Right renal cortex interstitium (tissue), 3 donors: Measurements from ENCODE around the gene FGG. TPM values are rescaled to one million over a fixed set of nuclear protein-coding genes. Genes with fewer than 3 reads are reported as not detected.

Source experiments
- DNase-seq, 3 donors: peaks; one replicate each; pipeline ENCODE4 v3.0.0-alpha.2; 2013; ENCODE audit warnings: low read depth in 3 of 3, low spot score in 2 of 3
- polyA plus RNA-seq, 3 donors: library from polyadenylated mRNA; unstranded; fragments of 120-200 nt; gene quantifications; one replicate each; pipeline ENCODE4 v1.2.1, GENCODE V29; 2013; ENCODE audit not compliant: insufficient read length in 3 of 3

FGG gene
- polyA plus RNA-seq, 3 donors = 0.44 to 1.1 TPM; not detected in 1

GRCh38 chr4:154588198-154588597, 24.3 kb downstream of the FGG start:
- DNase-seq = no peak

GRCh38 chr4:154586296-154587033, 26.0 kb downstream of the FGG start:
- no peak for DNase-seq

GRCh38 chr4:154585369-154586018, 27.0 kb downstream of the FGG start:
- DNase-seq = no peak

- DNase-seq = no peak
Measured at GRCh38 chr4:154584259-154584658, 28.2 kb downstream of the FGG start.

DNA sequence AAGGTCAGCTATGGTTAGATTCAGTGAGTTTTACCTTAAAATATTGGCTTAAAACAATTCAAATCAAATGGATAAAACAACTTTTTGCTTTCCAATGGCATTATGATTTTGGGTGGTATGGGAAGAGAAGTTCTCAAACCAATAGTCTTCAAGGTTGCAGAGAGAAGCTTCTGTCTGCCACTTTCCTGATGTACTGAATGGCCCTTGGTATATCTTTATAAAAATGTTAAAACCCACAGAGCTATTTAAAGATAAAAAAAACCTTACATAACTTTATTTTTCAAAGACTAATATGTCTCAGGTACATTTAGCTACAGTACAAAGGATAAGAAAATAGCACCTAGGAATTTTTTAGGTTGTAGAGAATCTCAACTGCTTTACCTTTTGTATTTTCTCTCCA, 28.8 kb downstream of the FGG start:
- DNase-seq = no peak

DNA sequence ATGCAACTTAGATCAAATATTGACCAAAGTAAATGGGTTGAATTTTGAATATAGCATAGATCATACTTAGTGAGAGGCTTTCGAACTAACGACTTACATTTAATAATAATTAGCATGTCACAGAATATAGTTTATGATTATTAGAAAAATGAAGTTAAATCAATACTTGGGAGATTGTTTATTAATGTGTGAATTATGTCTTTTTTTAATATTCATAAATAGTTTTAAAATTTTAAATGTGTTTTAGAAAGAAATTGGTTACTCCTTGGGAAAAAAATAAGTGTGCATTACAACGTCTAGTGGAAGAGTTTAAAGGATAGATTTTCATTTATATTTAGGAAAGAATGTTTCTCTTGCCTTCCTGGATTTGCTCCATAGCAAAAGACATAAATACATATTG, 29.2 kb downstream of the FGG start:
- no peak for DNase-seq

- DNase-seq = no peak
Measured at GRCh38 chr4:154582723-154583122, 29.7 kb downstream of the FGG start.

GRCh38 chr4:154579927-154580326, 32.5 kb downstream of the FGG start:
- no peak for DNase-seq

- no peak for DNase-seq
Measured at GRCh38 chr4:154578919-154579318, 33.5 kb downstream of the FGG start.

DNA sequence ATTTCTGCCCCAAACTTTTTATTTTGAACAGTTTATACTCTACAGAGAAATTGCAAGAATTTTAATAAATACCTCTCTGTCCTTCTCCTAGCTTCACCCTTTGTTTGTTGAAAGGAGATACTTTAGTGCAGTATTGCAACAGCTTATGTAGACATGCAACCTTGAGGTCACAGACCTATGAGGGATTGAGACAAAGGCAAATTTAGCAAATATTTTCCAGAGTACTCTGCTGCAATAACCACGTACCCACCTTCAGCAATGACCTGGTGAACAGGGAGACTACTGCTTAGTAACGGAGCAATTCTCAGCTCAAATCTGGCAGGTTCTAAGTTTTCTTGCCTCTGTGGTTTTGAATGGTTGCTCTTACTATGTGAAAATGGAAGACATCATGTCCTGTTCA, 35.1 kb downstream of the FGG start:
- DNase-seq = no peak

- DNase-seq = no peak
Measured at GRCh38 chr4:154574311-154574710, 38.1 kb downstream of the FGG start.

DNA sequence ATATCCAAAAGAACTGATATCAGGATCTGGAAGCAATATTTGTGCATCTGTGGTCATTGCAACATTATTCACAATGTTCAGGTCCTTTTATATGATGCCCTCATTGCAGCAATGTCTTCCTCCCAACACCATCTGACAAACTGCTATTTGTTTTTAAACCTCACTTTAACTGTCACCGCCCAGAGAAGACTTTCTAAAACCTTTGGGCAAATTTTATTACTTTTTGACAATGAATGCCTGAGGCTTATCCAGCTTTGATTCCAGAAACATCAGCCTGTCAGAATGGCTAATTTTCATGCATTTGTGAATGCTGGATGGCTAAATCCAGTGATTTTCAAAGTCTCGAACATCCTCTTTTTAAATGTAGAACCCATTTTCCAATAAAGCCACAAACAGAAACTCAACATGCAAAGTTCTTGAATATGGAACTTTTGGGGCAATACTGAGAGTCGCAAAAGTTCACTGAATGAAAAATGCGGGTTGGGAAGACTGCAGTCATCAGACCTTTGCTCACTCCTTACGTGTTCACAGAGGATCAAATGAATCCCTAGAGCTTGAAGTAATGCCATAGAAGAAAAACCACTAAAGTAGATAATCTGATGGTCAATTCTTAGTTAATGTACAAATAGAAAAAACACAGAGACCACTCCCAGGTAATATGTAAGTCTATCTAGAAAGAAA, 39.1 kb downstream of the FGG start:
- DNase-seq = no peak

DNA sequence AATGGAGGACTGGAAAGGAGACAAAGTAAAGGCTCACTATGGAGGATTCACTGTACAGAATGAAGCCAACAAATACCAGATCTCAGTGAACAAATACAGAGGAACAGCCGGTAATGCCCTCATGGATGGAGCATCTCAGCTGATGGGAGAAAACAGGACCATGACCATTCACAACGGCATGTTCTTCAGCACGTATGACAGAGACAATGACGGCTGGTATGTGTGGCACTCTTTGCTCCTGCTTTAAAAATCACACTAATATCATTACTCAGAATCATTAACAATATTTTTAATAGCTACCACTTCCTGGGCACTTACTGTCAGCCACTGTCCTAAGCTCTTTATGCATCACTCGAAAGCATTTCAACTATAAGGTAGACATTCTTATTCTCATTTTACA, 42.9 kb downstream of the FGG start:
- no peak for DNase-seq

GRCh38 chr4:154569028-154569427, 43.4 kb downstream of the FGG start:
- DNase-seq = no peak

DNA sequence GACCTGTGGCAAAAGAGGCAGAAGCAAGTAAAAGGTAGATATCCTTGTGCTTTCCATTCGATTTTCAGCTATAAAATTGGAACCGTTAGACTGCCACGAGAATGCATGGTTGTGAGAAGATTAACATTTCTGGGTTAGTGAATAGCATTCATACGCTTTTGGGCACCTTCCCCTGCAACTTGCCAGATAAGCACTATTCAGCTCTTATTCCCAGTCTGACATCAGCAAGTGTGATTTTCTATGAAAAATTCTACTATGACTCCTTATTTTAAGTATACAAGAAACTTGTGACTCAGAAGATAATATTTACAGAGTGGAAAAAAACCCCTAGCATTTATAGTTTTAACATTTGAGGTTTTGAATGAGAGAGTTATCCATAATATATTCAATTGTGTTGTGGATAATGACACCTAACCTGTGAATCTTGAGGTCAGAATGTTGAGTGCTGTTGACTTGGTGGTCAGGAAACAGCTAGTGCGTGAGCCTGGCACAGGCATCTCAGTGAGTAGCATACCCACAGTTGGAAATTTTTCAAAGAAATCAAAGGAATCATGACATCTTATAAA, 45.7 kb downstream of the FGG start:
- no peak for DNase-seq

DNA sequence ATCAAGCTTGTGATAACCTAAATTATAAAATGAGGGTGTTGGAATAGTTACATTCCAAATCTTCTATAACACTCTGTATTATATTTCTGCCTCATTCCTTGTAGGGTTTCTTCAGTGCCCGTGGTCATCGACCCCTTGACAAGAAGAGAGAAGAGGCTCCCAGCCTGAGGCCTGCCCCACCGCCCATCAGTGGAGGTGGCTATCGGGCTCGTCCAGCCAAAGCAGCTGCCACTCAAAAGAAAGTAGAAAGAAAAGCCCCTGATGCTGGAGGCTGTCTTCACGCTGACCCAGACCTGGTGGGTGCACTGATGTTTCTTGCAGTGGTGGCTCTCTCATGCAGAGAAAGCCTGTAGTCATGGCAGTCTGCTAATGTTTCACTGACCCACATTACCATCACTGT, 46.8 kb downstream of the FGG start:
- DNase-seq = no peak

- DNase-seq = no peak
Measured at GRCh38 chr4:154564311-154564710, 48.1 kb downstream of the FGG start.

GRCh38 chr4:154562697-154563254, 49.7 kb downstream of the FGG start, which contains the start of gene FGB:
Gene FGB, plus strand, starts transcription at chr4:154563011. Its CDS starts 8 bp downstream, at chr4:154563019.
- DNase-seq = no peak

DNA sequence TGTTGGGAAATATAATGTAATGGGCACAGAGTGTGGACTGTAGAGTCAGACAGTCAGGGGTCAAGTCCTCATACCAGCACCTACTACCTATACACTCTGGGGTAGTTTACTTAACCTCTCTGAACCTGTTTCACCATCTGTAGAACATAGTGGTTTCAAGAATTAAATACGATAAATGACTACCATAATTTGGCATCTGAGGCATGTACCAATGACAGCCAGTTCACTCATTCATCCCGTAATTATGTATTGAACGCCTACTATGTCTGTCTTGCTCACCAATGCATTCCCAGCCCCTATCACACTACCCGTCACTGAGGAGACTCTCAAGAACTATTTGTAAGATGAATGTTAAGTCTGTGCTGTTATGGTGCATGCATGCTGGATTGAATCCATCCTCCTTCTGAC, 51.6 kb downstream of the FGG start:
- DNase-seq = no peak

GRCh38 chr4:154560419-154560801, 52.0 kb downstream of the FGG start:
- DNase-seq = no peak
